ENCODE measurements around the gene ARAP1.
A peak's percentile ranks its signal among the peaks of the same experiment; 100 is the strongest.

ARAP1 gene

DNA sequence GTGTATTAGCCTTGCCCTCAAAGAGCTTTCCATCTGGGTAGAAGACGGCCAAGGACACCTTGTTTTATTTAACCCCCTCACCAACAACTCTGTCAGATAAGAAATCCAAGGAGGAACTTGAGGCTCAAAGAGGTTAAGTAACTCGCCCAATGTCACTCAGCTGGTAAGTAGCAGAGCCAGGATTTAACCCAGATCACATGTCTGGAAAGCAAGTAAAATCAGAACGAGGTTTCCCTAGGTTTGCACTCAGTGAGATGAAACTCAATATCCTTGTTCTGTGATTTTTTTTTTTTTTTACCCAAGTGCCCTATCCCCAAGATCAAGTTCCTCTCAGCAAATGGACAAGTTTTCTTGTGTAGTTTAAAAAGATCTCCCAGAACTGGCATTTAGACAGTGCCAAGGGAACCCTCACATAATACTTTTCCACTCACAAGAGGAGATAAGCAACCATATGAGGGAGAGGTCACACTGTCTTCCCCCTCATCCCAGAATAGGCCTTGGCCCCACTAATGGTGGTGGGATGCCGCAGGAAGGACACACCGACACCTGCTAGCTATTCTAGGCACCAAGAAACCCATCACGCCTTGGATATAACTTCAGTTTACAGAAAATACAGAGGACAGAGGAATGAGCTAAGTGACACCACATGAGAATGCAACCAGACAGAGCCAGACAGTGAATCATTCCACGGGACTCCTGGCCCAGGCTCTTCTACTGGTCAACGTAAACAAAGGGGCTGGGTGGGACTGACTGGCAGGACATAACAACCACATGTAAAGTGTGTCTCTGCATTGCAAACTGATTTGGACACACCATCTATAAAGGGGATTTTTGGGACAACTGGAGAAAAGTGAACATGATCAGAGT lies 8.6 kb upstream of the ARAP1 start:
- DNase-seq = no peak

DNA sequence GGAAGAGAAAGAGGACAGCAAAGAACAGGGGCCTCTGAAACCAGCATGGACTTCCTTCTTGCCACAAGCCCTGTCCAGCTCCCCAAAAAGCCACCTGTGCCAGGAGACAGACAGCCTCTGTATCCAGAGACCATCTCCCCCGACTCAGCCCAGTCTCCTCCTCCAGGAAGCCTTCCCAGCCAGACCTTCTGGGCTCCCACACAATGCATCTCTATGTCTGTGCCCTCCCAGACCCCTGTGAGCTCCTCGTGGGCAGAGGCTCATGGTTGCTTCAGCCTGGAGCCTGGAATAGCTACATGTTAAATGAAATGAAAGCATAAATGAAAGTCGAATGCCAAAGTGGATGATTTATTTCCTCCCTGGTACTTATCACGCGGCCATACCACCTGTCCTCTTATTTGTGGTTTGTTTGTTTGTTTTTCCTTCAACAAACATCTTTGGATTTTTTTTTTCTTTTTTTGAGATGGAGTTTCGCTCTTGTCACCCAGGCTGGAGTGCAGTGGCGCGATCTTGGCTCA lies 7.3 kb upstream of the ARAP1 start:
- peak in 1 of 2 experiments; percentile 20 for DNase-seq

DNA sequence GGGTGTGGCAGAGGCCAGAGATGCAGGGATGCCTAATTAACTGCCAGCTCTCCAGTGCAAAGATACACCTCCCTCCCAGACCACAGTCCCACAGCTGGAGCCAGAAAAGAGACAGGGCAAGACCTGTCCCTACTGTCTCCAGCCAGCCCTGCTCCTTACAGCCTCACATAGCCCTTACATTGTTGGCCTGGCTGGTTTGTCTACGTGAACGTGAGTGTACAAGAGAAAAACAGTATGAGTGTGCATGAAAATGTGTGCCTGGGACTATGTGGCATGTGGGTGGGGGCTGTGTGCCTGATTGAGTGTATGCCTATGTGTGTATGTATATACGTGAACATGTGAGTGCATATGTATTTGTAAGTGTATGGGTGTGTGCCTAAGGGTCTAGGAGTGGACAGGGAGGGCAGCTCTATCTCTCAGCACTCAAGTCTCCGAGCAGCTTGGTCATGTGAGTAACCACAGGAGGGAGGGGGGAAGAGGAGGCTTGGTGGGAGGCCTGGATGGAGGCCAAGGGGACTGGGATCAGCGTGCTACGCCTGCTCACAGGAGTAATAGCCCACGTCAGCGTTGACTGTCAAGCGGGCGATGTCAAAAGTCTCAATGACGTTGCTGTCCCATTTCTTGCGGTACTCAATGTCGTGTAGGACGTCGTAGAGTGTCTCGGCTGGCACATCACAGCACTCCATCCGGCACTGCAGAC lies 6.6 kb upstream of the ARAP1 start:
- DNase-seq = peak; percentile 83 to 88

DNA sequence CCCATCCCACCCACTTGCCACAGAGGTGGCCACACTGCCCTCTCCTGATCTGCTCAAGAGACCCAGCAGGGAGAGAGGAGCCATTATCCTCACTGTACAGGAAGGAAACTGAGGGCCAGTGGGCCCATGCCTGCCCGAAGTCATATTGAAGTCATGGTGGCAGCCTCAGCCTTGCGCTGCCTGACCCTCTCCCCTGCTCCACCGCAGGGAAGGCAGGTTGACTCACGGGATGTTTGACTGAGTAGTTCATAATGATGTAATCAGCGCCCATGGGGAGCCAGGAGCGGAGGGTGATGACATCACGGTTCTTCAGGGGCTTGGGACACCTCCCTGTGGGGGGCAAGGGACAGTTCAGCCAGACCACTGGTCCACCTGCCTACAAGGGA lies 6.1 kb upstream of the ARAP1 start:
- no peak for DNase-seq

DNA sequence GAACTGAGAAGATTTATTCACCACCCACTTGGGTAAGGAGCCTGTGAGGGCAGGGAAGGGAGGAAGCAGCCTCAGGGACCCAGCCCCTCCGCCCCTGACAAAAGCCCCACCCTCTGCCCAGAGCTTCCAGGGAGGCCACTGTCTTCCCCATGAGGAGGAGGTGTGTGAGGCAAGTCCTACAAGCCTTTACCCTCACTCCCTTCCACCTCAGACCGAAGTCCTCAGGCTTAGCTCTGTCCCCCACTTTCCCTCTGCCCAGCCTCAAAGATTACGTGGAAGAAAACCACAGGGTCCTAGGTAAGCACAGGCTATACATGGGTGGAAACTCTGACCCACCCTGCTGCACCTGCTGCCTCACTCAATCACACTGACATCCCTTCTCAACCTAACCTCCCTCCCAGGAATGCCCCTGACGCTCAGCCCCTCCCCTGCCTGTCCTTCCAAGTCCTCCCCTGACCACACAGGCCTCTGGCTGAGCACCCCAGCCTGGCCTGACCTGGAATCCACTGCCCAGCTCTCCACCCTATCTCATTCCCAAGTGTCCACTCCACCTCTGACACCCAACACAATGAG lies 3.6 kb upstream of the ARAP1 start:
- DNase-seq = no peak

DNA sequence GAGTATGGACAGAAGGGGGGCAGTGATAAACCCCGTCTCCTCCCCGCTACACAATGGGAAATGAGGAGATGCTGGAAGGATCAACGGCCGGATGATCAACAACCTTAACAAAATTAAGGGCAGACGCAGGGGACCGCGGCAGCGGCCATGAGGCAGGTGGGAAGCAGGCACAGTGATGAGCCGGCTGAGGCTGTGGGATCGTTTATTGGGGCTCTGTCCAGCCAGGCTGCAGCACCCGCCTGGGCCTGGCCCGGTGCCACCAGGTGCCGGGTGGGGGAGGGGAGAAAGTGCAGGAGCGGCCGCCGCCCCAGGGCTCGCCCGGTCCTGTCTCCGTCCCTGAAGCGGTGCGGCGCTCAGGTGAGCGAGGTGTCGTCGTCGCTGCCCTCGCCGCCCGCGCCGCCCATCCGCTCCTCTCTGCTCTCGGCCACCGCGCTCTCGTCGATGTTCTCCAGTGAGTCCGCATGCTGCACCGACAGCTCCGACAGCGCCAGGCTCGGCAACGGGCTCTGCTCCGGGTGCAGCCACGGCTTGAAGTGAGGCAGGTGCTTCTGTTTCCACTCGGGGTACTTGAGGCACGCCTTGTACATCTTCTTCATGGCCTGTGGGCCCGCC lies 2.4 kb upstream of the ARAP1 start:
- no peak for DNase-seq

DNA sequence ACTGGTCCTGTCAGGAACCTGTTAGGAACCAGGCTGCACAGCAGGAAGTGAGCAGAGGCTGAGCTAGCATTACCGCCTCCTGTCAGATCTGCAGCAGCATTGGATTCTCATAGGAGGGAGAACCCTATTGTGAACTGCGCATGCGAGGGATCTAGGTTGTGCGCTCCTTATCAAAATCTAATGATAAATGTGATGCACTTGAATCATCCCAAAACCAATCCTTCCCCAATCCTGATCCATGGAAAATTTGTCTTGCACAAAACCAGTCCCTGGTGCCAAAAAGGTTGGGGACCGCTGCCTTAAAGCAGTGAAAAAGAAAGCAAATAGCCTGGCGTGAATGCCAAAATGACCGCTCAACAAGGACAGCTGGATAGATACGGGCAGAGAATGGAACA lies 1.9 kb upstream of the ARAP1 start:
- no peak for DNase-seq

DNA sequence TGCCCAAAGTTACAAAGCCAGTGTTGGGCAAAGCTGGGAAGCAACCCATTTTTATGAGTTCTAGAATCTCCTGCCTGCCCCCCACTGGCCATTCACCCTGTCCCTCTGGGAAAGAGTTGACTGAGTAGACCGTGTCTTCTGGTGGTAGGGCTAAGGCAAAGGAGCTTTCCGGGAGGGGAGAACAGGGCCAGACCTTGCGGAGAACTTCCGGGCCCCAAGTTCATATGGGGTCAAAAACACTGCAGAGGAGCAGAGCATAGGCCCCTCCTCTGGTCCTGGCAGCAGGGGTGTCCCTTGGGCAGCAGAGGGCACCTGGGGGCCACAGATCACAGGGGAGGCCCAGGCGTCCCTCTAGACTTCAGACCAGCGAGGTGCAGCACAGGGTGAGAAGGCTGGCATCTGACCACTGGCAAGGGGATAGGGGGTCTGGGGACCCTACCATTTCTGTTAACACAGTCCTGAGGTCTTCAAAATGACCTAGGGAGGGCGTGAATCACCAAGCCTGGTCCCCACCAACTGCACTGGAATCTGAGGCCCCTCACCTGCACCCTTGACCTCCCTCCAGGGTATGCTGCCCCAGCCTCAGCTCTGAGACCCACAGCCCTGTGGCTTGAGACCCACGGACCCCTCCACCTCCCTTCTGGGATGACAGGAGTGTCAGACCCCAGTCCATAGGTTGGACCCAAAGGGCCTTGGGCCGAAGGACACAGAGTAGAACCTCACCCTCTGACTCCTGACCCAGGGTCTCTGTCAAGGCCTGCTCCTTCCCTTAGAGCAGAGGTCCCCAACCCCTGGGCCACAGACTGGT lies 1.3 kb upstream of the ARAP1 start:
- no peak for DNase-seq

DNA sequence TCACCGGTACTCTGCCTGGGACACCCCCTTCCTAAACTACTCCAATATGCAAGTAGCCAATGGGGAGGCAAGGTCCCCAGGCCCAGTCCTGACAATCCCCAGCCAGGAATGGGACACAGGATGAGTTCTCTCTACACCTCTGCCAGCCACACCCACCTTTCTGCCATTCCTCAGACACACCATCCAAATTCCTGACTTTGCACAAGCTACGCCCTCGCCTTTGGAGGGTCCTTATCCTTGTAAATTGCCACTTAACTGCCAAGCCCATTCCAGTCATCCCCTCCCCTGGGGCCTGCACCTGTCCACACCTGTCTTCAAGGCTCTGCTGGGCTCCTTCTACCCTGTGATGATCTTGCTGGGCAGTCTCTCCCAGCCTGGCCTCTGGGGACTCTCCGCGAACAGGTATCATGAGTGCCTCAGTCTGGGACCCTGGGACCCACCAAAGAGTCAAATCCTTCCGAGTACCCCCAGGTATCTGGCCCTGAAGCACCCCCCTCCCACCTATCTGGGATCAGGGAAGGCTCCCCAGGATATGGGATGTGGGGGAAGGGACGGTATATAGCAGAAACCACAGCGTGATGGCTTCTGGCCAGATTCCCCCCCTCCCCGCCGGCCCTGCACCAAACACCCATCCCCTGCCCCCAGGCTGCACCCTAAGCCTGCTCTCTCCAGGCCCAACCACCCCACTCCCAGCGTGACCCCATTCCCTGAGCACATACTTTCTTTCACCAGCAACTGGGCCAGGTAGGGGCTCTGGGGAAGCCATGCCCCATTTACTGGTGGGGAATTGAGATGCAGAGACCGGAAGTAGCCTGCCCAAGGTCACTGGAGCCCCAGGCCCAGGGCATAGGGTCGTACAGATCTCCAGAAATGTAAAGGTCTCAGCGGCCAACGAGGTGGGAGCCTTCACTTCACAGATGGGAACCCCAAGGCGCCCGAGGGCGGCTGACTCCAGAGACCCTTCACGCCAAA lies 806 bp downstream of the ARAP1 start:
- DNase-seq = peak in 1 of 2 experiments; percentile 51

DNA sequence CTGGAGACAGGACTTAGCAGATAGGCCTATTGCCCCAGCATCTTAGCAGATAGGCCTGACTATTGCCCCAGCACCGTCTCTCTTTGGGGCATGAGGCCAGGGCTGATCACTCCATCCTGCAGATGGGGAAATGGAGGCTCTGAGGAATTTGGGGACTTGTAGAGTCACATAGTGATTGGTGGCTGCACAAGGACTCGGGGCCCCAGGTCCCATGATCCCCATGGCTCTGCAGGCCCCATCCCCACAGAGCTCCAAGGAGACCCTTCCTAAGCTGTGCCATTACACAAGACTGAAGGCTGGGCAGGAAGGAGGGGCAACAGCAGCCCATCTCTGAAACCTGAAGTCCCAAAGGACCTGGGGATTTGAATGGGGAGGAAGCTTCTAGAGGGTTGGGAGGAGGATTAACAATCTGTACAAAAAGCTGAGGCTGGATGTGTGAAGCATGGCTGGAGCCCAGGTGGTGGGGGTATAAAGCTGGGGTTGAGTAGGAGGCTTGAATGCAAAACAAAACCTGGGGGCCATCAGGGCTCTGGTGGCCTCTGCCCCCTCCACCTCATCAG lies 1.6 kb downstream of the ARAP1 start:
- DNase-seq = no peak

DNA sequence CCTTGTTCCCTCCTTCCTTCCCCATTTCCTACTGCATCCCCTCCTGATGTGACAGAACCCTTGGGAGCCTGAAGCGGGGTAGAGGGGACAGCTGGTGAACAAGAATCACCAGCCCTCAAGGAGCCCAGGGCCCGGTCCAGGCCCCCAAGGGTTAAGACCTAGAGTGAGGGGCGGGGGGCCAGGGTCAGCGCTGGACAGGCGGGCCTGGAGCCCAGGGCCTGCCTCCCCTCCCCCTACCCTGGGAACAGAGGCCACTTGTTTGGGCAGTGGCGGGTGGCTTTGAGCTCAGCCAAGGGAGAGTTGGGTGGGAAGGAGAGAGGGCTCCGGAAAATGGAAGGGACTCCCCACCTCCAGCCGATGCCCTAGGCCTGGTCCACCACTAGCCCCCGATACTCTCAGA lies 2.1 kb downstream of the ARAP1 start:
- DNase-seq = no peak

DNA sequence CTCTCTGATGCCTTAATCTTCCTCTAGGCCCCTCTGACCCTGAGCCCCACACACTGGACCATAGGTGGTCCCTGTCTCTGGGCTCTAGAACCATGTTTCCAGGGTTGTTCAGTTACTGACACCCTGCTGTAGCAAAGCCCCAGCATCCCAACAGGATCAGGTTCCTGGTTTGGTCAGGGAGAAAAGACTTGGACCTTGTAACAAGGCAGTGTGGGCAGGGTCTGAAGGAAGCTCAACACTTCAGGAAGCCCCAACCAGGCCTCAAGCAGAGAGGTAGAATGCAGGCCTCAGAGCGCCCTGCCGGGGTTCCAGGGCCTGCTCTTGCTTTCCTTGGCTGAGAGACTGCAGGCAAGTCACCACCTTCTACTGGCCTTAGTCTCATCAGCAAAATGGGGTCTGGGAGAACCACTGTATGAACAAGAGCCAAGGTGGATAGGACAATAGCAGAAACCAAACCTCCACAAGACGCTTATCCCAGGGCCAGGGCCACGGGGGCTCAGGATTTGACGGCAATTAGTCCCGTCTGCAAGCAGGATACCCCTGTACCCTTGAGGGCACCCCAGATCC lies 4.8 kb downstream of the ARAP1 start:
- DNase-seq = no peak

DNA sequence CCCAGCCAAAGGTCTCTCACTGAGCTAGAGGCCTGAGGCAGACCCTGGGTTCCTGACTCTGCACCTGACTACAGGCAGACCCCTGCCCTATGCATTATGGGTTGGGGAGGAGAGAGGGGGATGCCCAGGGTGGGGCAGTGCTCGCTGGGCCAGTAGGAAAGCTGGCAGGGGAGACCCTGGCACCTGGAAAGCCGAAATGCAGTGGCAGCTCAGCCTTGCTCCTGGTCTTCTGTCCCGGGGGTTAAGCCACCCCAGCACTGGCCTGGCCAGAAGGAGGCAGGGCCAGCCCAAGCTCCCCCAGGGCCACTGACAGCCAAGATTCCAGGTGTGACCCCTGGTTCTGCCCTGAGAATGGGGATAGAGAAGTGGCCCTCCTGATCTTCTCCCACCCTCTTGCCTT lies 5.4 kb downstream of the ARAP1 start:
- DNase-seq = no peak

DNA sequence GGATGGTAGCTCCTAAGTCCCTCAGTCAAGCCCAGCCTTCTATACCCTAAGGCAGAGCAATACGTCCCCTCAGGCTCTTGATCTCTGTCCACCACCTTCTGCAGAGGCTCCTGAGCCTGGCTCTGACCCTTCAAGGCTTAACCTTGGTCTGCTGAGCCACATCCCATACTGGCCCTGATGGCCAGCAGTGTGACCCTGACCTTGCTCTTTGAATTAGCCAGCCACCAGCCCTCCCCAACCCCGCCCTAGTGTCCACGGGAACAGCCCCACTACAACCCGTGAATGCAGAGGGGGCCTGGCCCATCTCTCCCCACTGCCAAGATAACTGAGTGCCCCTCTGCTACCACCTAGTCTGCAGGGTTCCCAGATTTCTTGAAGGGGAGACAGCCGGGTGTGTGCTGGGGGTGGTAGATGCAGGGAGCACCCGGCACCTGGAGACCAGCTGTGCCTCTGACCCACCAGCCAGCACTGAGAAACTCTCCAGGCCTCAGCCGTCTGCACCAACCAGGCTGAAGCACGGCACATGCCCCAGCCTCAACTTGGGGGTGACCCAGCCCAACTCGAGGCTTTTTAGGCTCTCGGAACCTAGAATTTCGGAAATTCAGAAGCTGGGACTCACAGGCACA lies 6.2 kb downstream of the ARAP1 start:
- DNase-seq = no peak

DNA sequence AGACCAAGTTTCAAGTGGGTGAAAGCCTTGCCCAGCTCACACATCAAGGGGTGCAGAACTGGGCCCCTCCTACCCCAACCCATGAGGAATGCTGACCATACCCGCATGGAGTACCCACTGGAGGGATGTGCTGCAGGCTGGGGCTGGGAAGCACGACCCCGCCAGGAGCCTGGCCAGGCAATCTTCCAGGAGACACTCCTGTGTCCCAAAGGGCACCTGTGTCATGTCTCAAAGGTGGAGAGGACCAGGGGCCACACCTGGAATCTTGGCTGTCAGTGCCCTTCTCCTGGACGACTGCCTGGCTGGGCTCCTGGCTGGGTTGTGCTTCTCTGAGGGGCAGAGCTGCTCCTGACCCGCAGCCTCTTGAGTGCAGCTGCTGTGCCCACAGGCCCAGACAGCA lies 6.7 kb downstream of the ARAP1 start:
- no peak for DNase-seq

DNA sequence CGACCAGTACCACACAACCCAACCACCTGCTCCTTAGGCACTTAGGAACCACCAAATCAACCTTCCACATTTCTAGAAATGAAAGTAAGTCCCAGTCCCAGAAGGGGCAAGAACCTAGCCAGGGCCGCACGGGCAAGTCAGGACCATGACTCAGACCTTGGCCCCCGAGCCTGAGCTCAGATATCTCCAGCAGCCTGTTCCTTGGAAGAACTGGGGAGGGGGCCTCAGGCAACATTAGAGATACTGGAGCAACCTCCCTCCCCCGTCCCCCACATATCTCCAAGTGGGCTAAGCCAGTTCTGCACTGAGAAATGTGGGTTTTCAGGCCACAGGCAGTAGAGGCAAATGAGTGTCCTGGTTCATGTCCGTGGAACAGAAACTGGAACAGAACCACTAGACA lies 7.7 kb downstream of the ARAP1 start:
- no peak for DNase-seq

DNA sequence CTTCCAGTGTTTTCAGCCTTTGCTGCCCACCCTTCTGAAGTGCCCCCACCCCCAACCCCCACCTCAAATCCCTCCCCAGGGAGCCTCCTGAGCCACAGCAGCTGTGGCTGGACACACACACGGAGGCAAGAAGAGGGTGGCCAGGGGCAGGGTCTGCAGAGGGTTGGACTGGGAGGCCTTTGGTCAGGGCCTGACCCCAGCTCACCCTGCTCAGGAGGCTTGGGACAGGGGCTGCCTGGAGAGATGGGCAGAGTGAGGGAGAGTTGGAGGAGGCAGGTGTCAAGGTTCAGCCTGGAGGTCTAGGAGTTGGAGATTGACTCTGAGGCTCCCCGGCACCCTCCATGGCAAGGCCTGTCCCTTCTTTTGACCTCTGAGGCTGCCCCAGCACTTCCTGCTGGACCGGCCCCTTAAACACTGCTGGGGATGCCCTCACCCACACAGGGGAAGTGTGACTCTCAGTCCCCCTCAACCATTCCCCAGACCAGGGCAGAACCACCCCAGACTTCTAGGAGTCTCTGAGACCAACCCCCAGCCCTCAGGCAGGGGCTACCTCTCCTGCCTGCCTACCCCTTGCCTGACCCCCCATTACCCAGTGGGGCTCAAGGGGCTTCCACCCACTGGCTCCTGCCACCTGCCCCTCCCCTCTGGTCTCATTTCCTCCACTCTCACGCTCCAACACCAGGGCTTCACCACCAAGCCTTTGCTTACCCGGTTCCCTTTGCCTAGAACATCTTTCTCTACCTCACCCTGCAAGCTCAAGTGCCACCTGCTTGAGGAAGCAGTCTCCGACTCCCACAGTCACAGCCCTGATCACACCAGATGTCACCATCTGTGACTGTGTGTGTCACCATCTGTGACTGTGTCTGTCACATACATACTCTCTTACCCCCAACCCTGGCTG lies 8.6 kb downstream of the ARAP1 start:
- DNase-seq = no peak

DNA sequence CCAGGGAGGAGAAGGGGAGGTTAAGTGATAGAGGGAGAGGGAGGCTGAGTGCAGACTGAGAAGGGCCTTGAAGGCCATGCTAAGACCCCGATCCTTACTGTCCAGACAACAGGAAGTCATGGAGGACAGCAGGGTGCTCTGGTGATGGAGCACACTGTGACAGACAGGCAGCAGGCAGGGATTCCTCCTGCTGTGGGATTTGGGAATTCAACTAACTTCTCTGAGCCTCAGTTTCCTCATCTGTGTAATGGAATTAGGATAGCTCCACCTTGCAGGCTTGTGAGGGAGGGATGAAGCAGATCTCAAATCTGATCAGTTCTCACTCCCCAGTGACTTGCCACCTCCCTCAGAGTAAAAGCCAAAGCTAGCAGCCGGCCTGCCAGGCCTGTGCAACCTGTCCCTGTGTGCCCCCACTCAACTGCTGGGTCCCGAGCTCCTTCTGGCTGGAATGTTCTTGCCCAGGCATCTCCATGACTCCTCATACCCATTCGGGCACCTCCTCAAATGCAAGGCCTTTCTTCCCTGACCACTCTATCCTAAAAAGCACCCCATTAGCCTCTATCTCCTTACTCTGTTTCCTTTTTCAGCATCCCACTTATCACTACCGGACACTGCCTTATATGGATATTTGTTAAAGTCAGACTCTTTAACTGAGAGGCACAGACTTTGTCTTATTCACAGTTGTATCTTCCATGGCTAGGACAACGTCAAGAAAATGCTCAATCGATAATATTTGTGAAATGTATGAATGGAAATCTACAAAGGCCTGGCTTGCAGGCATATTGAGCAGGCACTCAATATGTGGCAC lies 9.5 kb downstream of the ARAP1 start:
- DNase-seq = no peak
